SIG-M5 treated with dmso at 0.1 percent for 504 hours (cell line): Measurements from ENCODE around the gene DUSP1.
A peak's percentile ranks its signal among the peaks of the same experiment; 100 is the strongest.

Experiments
- DNase-seq: peaks from one replicate; lab custom pipeline; 2025; ENCODE audit not compliant: unreplicated experiment; lab: John Stamatoyannopoulos, UW

The DUSP1 gene

GRCh38 chr5:172745406-172745805, 25.6 kb downstream of the DUSP1 start:
- no peak for DNase-seq

GRCh38 chr5:172744123-172745104, 26.6 kb downstream of the DUSP1 start:
- no peak for DNase-seq

DNA sequence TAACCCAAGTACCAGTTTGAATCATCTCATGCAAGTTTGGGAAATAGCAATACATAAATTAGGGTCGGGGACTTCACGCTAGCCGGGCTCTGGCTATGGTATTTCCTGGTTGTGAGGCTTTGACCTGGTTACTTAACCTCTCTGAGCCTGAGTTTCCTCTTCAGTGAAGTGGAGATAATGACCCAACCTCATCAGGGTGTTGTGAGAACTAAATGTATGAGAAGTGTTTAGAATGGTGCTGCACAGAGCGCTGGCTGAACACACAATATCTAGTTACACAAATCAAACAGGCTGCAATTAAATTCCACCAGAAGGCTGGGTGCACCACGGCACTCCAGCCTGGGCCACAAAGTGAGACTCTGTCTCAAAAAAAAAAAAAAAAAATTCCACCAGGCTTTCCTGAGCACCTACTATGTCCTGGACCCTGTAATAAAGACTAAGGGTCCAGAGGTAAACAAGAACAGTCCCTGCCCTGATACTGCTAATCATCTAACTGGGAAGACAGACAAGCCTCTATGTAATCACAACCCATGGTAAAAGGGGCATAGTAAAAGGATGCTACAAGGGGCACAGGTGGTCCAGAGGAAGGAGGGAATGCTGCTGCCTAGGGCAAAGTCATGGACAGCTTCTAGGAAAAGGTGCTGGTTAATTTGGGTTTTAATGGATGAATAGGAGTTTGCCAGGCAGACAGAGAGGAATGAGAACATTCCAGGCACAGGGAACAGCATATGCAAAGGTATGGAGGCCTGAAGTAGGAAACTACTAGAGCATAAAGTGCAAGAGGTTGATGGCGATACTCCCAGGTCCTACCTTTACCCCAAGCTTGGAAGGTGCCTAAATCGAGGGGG, 27.7 kb downstream of the DUSP1 start:
- DNase-seq, result no peak

GRCh38 chr5:172741206-172741582, 29.8 kb downstream of the DUSP1 start:
- no peak for DNase-seq

- no peak for DNase-seq
Observed at GRCh38 chr5:172740428-172741205, 30.4 kb downstream of the DUSP1 start.

GRCh38 chr5:172739375-172739774, 31.6 kb downstream of the DUSP1 start:
- no peak for DNase-seq

DNA sequence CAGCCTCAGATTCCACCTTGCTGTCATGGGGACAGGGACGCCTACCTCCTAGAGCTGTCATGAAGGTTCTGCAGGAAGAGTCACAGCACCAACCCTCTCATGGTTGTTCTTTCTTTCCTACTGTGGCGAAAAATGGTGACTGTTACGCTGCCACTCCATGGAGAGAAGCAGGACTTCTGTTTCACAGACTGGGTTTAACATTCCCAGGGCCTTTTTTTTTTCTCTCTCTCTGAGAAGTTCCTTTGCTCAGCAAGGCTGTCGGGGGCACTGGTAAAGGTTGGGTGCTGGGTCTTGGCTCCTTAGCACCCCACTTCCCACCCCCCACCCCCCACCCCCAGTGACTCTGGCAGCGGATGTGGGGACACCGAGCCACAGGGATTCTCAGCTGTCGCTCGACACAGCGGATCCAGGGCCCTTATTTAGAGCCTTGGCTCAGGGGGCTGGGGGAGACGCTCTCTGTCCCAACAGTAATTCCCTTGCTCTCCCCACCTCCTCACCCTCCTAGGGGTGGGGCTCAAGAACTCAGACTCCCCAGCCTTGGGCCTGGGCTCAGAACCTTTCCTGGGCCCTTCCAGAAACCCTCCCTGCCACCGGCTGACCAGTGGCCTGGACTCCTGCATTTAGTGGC, 34.4 kb downstream of the DUSP1 start:
- no peak for DNase-seq

GRCh38 chr5:172735141-172735831, 35.7 kb downstream of the DUSP1 start:
- DNase-seq, result no peak

GRCh38 chr5:172733974-172734346, 37.0 kb downstream of the DUSP1 start:
- no peak for DNase-seq

DNA sequence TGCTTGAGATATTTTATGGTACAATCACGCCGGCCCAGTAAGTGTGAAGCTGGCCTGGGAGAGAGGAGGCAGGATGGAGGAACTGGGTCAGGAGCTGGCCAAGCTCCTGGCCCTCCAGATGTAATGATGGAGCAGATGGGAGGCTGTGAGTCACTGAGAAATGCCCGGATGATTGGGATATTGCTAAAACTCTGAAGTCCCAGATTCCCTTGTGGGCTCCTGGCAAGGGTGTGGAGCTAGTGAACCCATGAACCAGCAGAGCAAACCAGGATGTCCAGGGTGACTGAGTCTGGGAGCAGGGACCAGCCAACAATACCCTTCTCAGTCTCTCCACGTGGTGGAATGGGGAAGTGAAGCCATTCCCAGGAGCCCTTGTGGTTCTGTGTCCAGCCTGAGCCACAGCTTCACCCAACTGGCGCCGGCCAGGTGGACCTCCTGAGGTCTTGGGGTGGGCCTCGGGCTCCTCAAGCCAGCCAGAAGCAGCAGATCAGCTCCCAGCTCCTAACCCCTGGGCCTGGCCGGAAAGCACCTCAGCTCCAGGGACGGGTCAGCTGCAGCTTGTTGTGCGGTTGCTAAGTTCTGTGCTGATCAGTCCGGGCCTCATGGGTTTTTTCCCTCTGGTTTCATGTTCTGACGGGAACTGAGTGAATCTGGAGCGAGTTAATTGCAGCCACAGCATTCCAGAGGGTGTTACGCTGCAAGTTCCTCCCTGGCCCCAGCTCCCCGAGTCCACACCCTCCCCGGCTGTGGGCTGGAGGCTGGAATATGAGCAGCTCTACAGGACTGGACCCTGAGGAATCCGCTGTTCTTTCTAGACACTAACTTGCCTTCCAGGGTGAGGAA, 37.6 kb downstream of the DUSP1 start:
- DNase-seq, result no peak

DNA sequence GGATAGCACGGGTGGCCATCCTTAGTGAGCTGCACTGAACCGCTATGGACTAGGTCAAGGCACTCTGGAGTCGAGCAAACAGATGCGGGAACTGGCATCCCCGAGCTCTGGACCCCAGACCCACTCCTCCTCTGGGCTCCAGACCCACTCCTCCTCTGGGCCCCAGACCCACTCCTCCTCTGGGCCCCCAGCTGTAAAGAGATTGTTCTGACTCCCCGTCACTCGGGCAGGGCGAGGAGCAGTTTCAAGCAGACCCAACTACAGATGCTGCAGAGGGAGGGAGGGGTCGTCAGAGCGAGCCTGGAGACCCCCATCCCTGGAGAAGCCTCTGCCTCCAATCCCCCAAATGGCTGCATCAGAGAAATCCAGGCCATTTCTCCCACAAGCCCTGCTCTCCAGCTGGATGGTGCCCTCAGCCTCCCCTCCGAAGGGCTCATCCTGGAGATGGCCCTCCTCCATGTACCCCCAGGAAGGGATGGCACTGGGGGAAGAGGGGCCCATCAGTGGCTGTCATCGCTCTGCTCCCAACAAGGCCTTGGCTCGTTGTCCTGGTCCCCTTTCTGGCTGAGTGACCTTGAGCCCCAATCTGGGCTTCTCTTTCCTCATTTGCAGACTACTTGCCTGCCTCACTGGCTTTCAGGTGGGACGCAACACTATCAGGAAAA, 38.7 kb downstream of the DUSP1 start:
- DNase-seq, result no peak

DNA sequence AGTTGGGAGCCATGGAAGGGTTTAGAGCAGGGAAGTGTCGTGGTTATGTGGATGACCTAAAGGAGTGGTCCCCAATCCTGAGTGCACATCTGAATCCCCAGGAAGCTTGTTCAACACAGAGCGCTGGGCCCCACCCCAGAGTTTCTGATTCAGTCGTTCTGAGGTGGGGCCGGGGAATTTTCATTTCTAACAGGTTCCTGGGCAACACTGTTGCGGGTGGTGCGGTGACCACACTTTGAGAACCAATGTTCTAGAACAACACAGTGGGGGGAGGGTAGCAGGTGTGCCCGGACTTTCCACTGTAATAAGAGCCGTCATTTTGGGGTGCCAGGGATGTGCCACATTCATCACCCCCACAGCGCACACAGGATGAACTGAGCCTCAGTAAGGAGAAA, 39.3 kb downstream of the DUSP1 start:
- DNase-seq, result no peak

DNA sequence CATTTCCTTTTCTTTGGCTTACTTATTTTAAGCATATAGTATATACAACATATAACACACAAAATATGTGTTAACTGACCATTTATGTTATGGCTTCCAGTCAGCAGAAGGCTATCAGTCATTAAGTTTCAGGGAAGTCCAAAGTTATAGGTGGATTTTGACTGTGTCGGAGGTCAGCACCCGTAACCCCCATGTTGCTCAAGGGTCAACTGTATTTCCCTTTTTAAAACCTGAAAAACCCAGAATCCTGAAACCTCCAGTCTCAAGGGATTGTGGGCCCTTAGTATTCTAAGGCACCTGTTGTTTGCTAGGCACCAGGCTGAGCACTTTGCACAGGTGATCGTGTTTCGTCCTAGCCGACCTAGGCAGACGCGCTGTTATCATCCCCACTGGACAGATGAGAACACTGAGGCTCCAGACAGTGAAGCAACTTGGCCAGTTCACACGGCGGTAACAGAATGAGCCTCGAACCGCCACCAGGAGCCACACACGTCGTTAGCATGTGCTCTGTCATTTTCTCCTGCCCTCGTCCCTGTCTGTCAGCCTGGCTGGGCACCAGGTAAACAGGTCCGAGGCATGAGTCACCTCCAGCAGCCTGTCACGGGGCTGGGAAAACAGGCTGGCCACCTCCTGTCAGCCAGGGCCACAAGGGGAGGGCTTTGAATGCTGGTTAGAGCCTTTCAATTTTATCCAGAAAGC, 39.9 kb downstream of the DUSP1 start:
- peak; percentile 46 for DNase-seq

- DNase-seq, result no peak
Observed at GRCh38 chr5:172730222-172730621, 40.8 kb downstream of the DUSP1 start.

GRCh38 chr5:172729588-172729987, 41.4 kb downstream of the DUSP1 start:
- DNase-seq, result no peak

- DNase-seq, result no peak
Observed at GRCh38 chr5:172728481-172729241, 42.3 kb downstream of the DUSP1 start.

DNA sequence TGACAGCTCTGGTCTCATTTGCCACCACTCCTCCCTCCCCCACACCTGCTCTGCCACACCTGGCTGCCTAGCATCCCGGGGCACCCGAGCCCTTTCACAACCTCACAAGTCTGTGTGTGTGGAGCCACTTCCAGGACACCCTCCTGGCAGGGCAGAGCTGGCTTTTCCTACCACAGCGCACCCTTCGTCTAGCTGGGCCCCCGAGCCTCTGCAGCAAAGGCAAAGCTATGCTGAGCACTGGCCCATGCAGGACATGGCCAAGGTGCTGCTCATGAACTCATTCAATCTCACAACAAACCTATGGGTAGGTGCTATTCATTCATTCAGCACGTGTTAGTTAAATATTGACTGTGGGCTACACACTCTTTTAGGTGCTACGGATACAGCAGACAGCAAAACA, 43.4 kb downstream of the DUSP1 start:
- DNase-seq, result no peak
